Measurements from ENCODE around the gene TOR2A. TPM values are rescaled to one million over a fixed set of nuclear protein-coding genes. Genes with fewer than 3 reads are reported as not detected.

Gene TOR2A
- polyA plus RNA-seq, 1 donor (not counting 4 experiments of a cell fraction or from before 2014, with no cell fraction given) = 2.3 TPM

DNA sequence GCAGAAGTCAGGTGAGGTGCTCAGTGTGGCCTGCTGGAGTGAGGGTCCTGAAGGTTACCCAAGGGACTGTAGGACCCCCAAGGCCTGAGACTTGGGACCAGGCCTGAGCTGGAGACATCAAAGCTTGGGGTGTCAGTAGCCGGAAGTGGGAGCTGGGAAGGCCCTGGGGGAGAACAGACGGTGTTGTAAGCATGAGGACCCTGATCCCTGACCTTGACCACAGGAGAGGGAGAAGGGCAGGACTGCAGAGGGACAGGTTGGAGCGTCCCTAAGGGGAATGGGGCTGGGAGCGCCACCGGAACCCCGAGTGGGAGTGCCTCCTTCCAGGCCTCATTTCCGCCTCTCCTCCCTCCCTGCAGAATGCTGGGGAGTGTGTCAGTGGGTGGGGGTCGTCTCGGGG, 18.7 kb downstream of the TOR2A start:
- H3K9me3 ChIP-seq (ENCODE audit: control insufficient read depth, low read depth, low read length) = no peaks in the 10 kb centered on the region
- H3K4me1 ChIP-seq (ENCODE audit: control insufficient read depth, extremely low read depth, insufficient read depth, low read length) = peaks cover 18% of the 10 kb centered on the region
- peak overlapping the region; percentile 90 for H3K9ac ChIP-seq (ENCODE audit: control insufficient read depth, extremely low read depth, insufficient read depth, low read length)
- H3K36me3 ChIP-seq (ENCODE audit: control insufficient read depth in 2 of 2, extremely low read depth in 1 of 2, insufficient read depth in 2 of 2, low read length in 2 of 2) = peaks cover 0 to 4% of the 10 kb centered on the region in 2 experiments
- no peak for TF ChIP-seq EZH2 (IDR thresholded peaks at IDR 0.05; ENCODE audit: low read length)
- TF ChIP-seq, protein P1, sequence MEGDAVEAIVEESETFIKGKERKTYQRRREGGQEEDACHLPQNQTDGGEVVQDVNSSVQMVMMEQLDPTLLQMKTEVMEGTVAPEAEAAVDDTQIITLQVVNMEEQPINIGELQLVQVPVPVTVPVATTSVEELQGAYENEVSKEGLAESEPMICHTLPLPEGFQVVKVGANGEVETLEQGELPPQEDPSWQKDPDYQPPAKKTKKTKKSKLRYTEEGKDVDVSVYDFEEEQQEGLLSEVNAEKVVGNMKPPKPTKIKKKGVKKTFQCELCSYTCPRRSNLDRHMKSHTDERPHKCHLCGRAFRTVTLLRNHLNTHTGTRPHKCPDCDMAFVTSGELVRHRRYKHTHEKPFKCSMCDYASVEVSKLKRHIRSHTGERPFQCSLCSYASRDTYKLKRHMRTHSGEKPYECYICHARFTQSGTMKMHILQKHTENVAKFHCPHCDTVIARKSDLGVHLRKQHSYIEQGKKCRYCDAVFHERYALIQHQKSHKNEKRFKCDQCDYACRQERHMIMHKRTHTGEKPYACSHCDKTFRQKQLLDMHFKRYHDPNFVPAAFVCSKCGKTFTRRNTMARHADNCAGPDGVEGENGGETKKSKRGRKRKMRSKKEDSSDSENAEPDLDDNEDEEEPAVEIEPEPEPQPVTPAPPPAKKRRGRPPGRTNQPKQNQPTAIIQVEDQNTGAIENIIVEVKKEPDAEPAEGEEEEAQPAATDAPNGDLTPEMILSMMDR (optimal IDR thresholded peaks at IDR 0.05 in 1 of 3, IDR thresholded peaks at IDR 0.05 in 1 of 3, conservative IDR thresholded peaks at IDR 0.05 in 1 of 3; ENCODE audit: extremely low read depth in 1 of 3, insufficient read depth in 2 of 3, low read length in 3 of 3) = no peak
- dilution Hi-C loops (cut with MboI; ENCODE audit: extremely low pct_ligation_motif_present, low sequenced_read_pairs) = no loop called here
- FAIRE-seq (no peak), DNase-seq (ENCODE audit: low read depth, low spot score) (no peak)
- peak overlapping the region in 2 of 3 experiments; percentile 72 to 90 for H3K4me3 ChIP-seq (ENCODE audit: control insufficient read depth in 2 of 3, extremely low read depth in 1 of 3, insufficient read depth in 2 of 3, low read depth in 1 of 3, low read length in 3 of 3)
- H2AFZ ChIP-seq (ENCODE audit: control insufficient read depth, low read length) = peak overlapping the region; percentile 91
- no peaks in the 10 kb centered on the region for H3K9me1 ChIP-seq (ENCODE audit: control insufficient read depth, extremely low read depth, insufficient read depth, low read length)
- H3K4me2 ChIP-seq (ENCODE audit: control insufficient read depth, extremely low read depth, insufficient read depth, low read depth, low read length) = peak overlapping the region; percentile 84
- peaks cover 9% of the 10 kb centered on the region for H3K79me2 ChIP-seq (ENCODE audit: control insufficient read depth, insufficient read depth, low read length)
- no peaks in the 10 kb centered on the region for H3K27me3 ChIP-seq (ENCODE audit: control insufficient read depth, extremely low read depth, insufficient read depth, low read length)
- no peaks in the 10 kb centered on the region for H4K20me1 ChIP-seq (ENCODE audit: control insufficient read depth, extremely low read depth, insufficient read depth, low read length)
- H3K27ac ChIP-seq (ENCODE audit: control insufficient read depth, insufficient read depth, low read length) = peak overlapping the region; percentile 59

DNA sequence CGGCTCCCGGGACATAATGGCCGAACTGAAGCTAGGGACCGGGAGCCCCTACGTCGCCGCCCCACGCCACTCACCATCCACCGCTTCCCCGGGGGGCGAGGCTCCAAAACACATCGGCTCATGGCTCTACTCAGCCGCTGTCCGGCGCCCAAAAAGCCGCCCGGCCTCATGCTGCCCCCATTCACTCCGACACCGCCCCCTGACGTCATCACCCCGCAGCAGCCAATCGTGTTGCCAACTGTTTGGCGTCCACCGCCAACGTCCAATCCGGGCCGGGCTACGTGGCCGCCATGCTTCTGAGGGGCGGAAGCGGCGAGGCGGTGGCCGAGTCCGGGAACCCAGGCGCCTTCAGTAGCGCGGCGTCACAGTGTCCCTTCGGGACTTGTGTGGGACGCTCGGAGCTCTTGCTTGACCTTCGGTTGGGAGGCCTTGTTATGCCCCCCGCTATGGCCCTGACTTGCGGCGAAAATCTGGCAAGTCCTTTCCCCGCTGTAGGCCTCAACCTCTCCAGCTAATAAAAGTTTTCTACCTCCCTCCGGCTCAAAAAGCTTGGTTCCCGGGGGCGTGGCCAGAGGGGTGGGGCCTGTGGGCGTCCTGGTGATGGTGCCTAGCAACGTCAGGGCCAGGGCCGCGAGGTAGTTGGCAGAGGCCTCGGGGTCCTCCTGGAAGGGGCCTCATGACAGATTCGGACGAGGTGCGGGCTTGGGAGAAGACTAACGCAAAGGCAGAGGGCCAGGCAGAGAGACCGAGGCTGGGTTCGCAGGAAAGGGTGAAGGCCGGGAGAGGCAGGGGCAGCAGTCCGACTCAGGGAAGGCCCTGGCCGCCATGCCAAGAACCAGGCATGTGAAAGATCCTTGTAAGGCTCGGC, 19.4 kb downstream of the TOR2A start, which contains the start of the genes PTRH1 and TTC16:
TSS of gene PTRH1 (minus strand) at position 194 of the 868 bp plus-strand sequence. CDS start at position 170, 24 bp downstream.
TSS of gene TTC16 (plus strand) at position 610 of the 868 bp plus-strand sequence. CDS start at position 677, 67 bp downstream.
- Histone ChIP-seq H3K9ac (ENCODE audit: control insufficient read depth, extremely low read depth, insufficient read depth, low read length) (peak within 1 kb of the TSS; percentile 90), H3K36me3 (ENCODE audit: control insufficient read depth in 2 of 2, extremely low read depth in 1 of 2, insufficient read depth in 2 of 2, low read length in 2 of 2) (peaks cover 0 to 4% of the 10 kb centered on the region in 2 experiments), H3K4me3 (ENCODE audit: control insufficient read depth in 2 of 3, extremely low read depth in 1 of 3, insufficient read depth in 2 of 3, low read depth in 1 of 3, low read length in 3 of 3) (peak within 1 kb of the TSS; percentile 72 to 94 (median 90)), H3K27me3 (ENCODE audit: control insufficient read depth, extremely low read depth, insufficient read depth, low read length) (no peaks in the 10 kb centered on the region), H3K9me3 (ENCODE audit: control insufficient read depth, low read depth, low read length) (no peaks in the 10 kb centered on the region), H3K9me1 (ENCODE audit: control insufficient read depth, extremely low read depth, insufficient read depth, low read length) (no peaks in the 10 kb centered on the region), H4K20me1 (ENCODE audit: control insufficient read depth, extremely low read depth, insufficient read depth, low read length) (no peaks in the 10 kb centered on the region), H3K79me2 (ENCODE audit: control insufficient read depth, insufficient read depth, low read length) (peaks cover 9% of the 10 kb centered on the region), H3K27ac (ENCODE audit: control insufficient read depth, insufficient read depth, low read length) (peak within 1 kb of the TSS; percentile 59), H2AFZ (ENCODE audit: control insufficient read depth, low read length) (peak within 1 kb of the TSS; percentile 91), H3K4me1 (ENCODE audit: control insufficient read depth, extremely low read depth, insufficient read depth, low read length) (peaks cover 12% of the 10 kb centered on the region), H3K4me2 (ENCODE audit: control insufficient read depth, extremely low read depth, insufficient read depth, low read depth, low read length) (peak within 1 kb of the TSS; percentile 95)
- dilution Hi-C loops (cut with MboI; ENCODE audit: extremely low pct_ligation_motif_present, low sequenced_read_pairs) = no loop called here
- DNase-seq (ENCODE audit: low read depth, low spot score) = no peak
- peak; percentile 76 for FAIRE-seq
- TF ChIP-seq, protein P1 (optimal IDR thresholded peaks at IDR 0.05 in 1 of 3, IDR thresholded peaks at IDR 0.05 in 1 of 3, conservative IDR thresholded peaks at IDR 0.05 in 1 of 3; ENCODE audit: extremely low read depth in 1 of 3, insufficient read depth in 2 of 3, low read length in 3 of 3) = no peak
- no peak for TF ChIP-seq EZH2 (IDR thresholded peaks at IDR 0.05; ENCODE audit: low read length)
